NCI-H2081 treated with DMSO at 0.1 percent for 48 hours (cell line): Measurements from ENCODE around the gene EBLN1.
"Not testable (repeated sequence)": the region's sequence is repeated elsewhere in the genome, so short reads cannot be mapped to it uniquely, and the experiment has no call there.

Experiments
- DNase-seq: peaks from one replicate; lab custom pipeline; 2025; lab: John Stamatoyannopoulos, UW

Gene EBLN1

DNA sequence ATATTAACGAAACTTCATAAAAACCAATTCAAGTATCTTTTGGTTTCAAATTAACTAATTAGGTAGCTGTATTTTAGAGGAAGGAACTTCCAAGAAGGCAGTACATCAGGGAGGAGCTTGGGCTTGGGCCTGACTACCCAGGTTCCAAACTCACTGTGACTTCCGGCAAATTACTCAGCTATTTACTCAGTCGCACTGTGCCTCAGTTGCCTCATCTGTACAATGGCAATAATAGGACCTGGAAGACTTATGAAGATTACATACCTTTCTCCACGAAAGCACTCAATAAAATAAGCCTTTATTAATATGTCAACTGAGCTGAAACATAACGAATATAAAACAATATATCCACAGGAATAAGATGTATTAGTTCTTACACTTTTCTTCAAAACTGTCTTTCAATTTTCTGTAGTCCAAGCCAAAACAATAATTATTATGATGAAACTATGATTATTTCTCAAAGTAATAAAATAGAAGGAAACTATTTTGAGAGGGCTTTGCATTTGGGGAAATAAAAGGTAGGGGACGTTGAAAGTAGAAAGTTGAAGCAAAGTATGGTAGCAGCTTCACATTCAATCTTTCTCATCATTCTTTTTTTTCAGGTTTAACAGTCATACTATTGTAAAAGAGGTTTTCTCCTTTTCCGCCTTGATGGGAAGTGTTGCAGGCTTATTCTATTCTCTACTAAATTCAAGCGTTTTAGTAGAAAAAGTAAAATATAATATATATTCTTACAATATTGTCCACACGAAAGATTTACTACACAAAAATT is 10.5 kb upstream of the EBLN1 start:
- no peak for DNase-seq

- no peak for DNase-seq
Measured at GRCh38 chr10:22226599-22226998, 8.8 kb upstream of the EBLN1 start.

GRCh38 chr10:22222236-22223190 is 4.7 kb upstream of the EBLN1 start:
- no peak for DNase-seq

DNA sequence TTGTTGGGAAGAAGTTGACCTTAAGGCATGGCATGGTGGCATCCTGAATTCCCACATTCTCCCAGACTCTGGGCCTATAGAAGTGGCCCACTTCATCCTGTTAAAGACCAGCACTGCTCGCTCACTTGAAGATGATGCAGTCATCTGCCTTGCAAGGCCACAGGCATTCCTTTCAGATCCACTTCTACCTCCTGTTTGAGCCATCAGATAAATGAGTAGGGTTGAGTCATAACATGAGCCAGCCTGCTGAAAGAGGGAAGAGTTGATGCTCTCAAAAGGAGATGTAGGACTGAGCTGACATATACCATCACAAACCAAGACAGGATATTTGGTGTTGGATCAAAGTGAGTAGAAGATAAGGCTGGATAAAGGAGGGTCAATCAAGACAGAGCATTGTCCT is 1.5 kb upstream of the EBLN1 start:
- DNase-seq: no peak

- DNase-seq: no peak
Measured at GRCh38 chr10:22218448-22218847, 633 bp upstream of the EBLN1 start.

- not testable (repeated sequence) for DNase-seq
Measured at GRCh38 chr10:22217084-22217483, 731 bp downstream of the EBLN1 start.

DNA sequence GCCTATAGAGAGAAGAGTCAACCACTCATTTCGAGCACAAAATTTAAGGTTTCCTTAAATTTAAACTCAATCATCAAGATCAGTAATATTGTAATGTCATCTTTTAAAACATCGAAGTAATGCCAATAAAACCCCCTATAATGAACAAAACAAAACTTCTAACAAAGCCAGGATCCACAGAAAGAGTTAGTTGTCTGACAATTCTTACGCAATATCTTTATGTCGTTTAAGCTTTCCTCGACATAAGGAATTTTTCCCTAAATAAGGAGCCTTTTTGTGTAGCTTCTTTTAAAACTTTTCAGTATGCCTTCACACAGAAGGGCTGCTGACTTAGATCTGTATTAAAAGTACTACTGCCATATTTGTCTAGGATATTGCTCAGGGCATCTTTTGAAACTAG is 7.5 kb downstream of the EBLN1 start:
- no peak for DNase-seq

DNA sequence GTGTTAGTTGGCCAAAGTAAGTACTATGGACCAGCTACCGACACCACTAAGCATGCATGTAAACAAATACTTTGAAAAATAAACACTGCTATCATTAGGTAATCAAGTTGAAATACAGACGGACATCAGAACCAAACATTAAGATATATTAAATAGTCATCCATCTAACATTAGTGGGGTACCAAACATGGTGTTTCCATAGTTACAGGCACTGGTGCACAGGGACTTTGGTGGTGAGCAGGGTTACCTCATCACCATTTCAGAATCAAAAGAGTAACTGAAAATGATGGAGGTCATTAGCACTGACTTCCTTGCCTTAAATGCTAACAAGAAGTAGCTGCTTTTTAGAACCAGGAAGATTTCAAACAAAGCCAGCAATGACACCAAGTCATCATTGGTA is 23.9 kb downstream of the EBLN1 start:
- DNase-seq: no peak

DNA sequence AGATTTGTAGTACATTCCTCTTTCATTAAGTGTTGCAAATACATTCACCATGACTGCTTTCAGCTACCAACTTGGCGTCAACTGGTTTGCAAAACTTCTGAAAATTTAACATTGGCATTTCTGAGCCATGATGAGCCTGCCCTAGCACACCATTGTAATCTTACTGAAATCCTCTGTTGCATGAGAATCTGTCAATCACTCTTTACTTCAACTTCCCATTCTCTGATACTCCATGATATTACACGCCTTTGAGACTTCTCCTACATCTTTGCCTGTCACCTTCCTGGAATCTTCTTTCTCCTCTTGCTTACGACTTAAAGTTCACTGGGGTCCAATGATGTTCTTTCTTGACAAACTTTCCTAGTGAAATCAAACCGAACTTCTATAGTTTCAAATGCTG is 32.2 kb downstream of the EBLN1 start:
- no peak for DNase-seq

- DNase-seq: no peak
Measured at GRCh38 chr10:22183771-22184461, 33.9 kb downstream of the EBLN1 start.

- DNase-seq: no peak
Measured at GRCh38 chr10:22180724-22181123, 37.1 kb downstream of the EBLN1 start.

DNA sequence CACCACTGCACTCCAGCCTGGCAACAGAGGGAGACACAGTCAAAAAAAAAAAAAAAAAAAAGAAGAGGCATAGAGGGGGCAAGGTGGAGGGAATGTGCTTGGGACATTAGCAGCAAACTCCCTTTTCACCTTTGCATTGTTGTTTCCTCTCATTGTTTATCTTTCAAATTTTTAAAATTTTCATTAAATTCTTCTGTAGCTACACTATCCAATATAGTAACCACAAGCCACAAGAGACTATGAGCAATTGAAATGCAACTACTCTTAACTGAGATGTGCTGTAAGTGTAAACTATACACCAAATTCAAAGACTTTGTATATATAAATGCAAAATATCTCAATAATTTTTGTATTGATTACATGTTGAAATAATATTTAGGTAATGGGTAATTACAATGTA is 43.4 kb downstream of the EBLN1 start:
- DNase-seq: no peak

- no peak for DNase-seq
Measured at GRCh38 chr10:22171131-22171530, 46.7 kb downstream of the EBLN1 start.

GRCh38 chr10:22170582-22170981 is 47.2 kb downstream of the EBLN1 start:
- no peak for DNase-seq

- no peak for DNase-seq
Measured at GRCh38 chr10:22159979-22160378, 57.8 kb downstream of the EBLN1 start.

DNA sequence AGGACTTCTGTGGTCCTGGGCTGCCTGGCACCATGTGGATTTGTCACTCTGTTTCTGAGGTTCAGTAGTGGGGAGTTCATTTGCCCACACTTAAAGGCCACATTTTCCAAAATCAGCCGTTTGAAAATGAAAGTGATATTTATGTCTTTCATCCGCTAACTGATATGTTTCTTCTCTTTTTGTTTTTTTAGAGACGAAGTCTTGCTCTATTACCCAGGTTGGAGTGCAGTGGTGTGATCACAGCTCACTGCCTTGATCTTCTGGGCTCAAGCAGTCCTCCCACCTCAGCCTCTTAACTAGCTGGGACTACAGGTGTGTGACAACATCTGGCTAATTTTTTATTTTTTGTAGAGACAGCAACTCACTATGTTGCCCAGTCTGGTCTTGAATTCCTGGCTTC is 58.6 kb downstream of the EBLN1 start:
- DNase-seq: no peak
